Breast epithelium (tissue), 4 donors: ENCODE measurements around the gene KIF6. TPM values are rescaled to one million over a fixed set of nuclear protein-coding genes. Genes with fewer than 3 reads are reported as not detected.
A peak's percentile ranks its signal among the peaks of the same experiment; 100 is the strongest.

Experiments used
- DNase-seq, 2 donors: peaks; one replicate each; pipeline ENCODE4 v3.0.0-alpha.2; 2019; ENCODE audit warnings: low spot score in 2 of 2
- H3K27ac ChIP-seq, 2 donors: fragments of 200-600 bp; sonication (generic) in 1 of 2; one replicate each; pipeline ENCODE4 v1.5.1; 2016 to 2019; ENCODE audit warnings: mild to moderate bottlenecking in 1 of 2
- H3K27me3 ChIP-seq, 2 donors: fragments of 200-600 bp; sonication (generic) in 1 of 2; one replicate each; pipeline versions ENCODE4 v1.5.1 to v1.6.0; 2017 to 2019; ENCODE audit warnings: control low read depth in 1 of 2, mild to moderate bottlenecking in 1 of 2
- H3K36me3 ChIP-seq: fragments of 200-600 bp; one replicate; pipeline ENCODE4 v1.5.1; 2019
- H3K4me1 ChIP-seq, 2 donors: fragments of 200-600 bp; sonication (generic); one replicate each; pipeline ENCODE4 v1.5.1; 2016 to 2019; ENCODE audit warnings: control low read depth in 1 of 2
- H3K4me3 ChIP-seq, 3 donors: fragments of 200-600 bp; sonication (generic); 1 replicate in 2 of 3; 2 replicates in 1 of 3; pipeline ENCODE4 v1.5.1; 2016 to 2019; ENCODE audit warnings: mild to moderate bottlenecking in 3 of 3, moderate library complexity in 2 of 3
- H3K9me3 ChIP-seq, 2 donors: fragments of 200-600 bp; sonication (generic) in 1 of 2; one replicate each; pipeline ENCODE4 v1.5.1; 2016 to 2019; ENCODE audit warnings: control low read depth in 1 of 2
- POLR2A ChIP-seq: fragments of 450-650 bp; IDR thresholded peaks from one replicate; pipeline ENCODE4 v1.6.1; 2016; ENCODE audit warnings: antibody characterized with exemption, mild to moderate bottlenecking, moderate library complexity
- POLR2AphosphoS5 ChIP-seq, 3 donors: sonication (generic); formaldehyde crosslinking; IDR thresholded peaks; one replicate each; pipeline ENCODE4 v1.6.1; 2017; ENCODE audit warnings: antibody characterized with exemption in 3 of 3
- intact Hi-C: fragments of 100-400 bp; cut with DNase I; formaldehyde crosslinking; loops from one replicate; pipeline ENCODE4 v1.15.1; 2023; ENCODE audit warnings: low total_unique reads
- total RNA-seq, 3 donors: library from RNA; depleted of rRNA; stranded (reverse); fragments of >200 nt; gene quantifications; one replicate each; pipeline ENCODE4 v1.1.0, GENCODE V29; 2016
- TF ChIP-seq, protein P1 (sequence below), 3 donors: fragments of 450-650 bp; IDR thresholded peaks; one replicate each; pipeline ENCODE4 v1.5.1; 2016 to 2017; ENCODE audit warnings: antibody characterized with exemption in 3 of 3, mild to moderate bottlenecking in 3 of 3, moderate library complexity in 3 of 3

Gene KIF6
- total RNA-seq, 3 donors from 2014 or later, result under 0.01 to 0.80 (median 0.15) TPM

DNA sequence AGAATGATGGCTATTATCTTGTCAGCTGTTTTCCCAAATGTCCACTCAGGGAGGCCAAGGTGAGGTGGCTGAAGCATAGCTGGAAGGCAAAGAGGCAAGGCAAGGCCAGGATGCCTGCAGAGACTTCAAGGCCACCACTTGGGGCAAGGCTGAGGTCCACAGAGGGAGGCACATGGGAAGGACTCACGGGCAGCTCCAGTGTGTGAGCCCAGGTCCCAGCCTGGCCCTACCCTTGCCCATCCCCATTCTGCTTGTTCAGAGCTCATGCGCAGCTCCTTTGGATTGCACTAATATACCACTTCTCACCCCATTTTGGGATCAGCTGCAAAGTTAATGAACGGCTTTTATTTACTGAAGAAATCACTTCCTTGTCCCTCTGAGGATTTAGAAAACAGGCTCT, 291.6 kb downstream of the KIF6 start:
- no peak overlapping the region for H3K27ac ChIP-seq
- H3K9me3 ChIP-seq, result no peaks in the 10 kb centered on the region
- H3K4me3 ChIP-seq, result no peak overlapping the region
- no peaks in the 10 kb centered on the region for H3K36me3 ChIP-seq
- no peak for DNase-seq
- no peak for TF ChIP-seq POLR2A
- TF ChIP-seq, protein P1, sequence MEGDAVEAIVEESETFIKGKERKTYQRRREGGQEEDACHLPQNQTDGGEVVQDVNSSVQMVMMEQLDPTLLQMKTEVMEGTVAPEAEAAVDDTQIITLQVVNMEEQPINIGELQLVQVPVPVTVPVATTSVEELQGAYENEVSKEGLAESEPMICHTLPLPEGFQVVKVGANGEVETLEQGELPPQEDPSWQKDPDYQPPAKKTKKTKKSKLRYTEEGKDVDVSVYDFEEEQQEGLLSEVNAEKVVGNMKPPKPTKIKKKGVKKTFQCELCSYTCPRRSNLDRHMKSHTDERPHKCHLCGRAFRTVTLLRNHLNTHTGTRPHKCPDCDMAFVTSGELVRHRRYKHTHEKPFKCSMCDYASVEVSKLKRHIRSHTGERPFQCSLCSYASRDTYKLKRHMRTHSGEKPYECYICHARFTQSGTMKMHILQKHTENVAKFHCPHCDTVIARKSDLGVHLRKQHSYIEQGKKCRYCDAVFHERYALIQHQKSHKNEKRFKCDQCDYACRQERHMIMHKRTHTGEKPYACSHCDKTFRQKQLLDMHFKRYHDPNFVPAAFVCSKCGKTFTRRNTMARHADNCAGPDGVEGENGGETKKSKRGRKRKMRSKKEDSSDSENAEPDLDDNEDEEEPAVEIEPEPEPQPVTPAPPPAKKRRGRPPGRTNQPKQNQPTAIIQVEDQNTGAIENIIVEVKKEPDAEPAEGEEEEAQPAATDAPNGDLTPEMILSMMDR (IDR thresholded peaks at IDR 0.05), result no peak
- no peak for TF ChIP-seq POLR2AphosphoS5 (IDR thresholded peaks at IDR 0.05)
- peaks cover 0 to 12% of the 10 kb centered on the region in 2 donors for H3K4me1 ChIP-seq
- intact Hi-C loops, result no loop called here
- no peaks in the 10 kb centered on the region for H3K27me3 ChIP-seq

DNA sequence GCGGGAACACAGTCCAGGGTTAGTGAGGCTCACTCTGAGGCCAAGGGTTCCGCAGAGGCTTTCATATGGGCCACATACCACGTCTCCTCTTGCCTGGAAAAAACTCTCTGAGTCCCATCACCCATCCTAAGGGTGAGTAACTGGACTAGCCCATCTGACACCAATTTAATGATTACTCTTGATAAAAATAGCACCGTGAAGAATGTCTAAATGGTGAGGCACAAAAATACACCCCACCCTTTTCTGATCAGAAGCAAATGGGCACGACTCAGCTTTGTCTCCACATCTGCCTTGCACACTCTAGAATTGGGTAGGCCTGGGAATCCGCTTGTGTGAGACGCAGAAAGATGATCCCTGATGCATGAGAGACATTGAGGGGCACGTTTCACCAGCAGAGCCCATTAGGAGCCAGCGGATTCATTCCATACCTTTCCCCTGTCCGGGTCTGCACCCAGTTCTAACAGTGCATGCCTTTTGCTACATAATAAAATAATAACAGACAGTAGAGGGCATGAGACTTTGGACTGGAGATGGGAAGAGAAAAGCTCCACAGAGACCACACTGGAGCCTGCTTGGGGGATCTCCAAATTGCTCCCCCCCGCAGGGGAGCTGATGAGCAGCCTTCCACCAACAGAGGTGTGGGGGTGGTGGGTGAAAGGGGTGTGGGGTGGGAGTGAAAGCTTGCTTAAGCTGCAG, 292.7 kb downstream of the KIF6 start:
- DNase-seq, result no peak
- TF ChIP-seq POLR2A, result no peak
- no peak for TF ChIP-seq POLR2AphosphoS5 (IDR thresholded peaks at IDR 0.05)
- TF ChIP-seq, protein P1 (IDR thresholded peaks at IDR 0.05), result no peak
- Histone ChIP-seq H3K9me3 (no peaks in the 10 kb centered on the region), H3K36me3 (no peaks in the 10 kb centered on the region), H3K27me3 (no peaks in the 10 kb centered on the region), H3K4me3 (no peak overlapping the region), H3K4me1 (peaks cover 0 to 12% of the 10 kb centered on the region in 2 donors), H3K27ac (peak overlapping the region in 1 of 2 donors; percentile 3)
- intact Hi-C loops, result no loop called here

DNA sequence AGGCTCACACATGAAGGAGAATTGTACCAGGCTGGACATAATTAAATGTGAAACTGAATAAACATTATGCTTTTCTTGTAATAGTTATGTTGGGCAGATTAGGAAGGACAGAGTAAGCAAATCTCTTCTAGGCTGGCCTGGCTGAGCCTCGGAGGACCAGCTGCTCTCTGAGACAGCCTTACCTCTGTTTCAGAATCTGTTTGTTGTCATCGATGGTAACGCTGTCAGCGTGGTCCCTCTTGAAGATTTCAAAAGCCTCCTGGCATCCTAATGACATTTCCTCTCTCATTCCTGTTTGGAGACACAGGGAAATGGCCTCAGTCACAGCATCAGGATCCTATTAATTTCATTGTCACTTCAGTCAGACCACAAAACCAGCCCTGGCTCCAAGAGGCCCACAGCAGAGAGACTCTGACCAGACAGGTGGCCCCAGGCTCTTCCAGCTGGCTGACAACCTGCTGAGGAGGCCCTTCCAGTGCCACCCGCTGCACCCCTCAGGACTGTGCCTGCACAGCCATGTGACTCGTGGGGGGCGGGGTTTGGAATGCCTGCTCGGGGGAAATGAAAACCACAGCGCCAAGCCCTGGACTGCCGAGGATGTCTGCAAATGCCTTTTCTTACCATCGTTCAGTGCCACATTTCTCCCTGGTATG, 294.2 kb downstream of the KIF6 start:
- TF ChIP-seq, protein P1 (IDR thresholded peaks at IDR 0.05), result no peak
- TF ChIP-seq POLR2A (no peak), POLR2AphosphoS5 (IDR thresholded peaks at IDR 0.05) (peak in 1 of 3 donors; percentile 7)
- peaks cover 0 to 12% of the 10 kb centered on the region in 2 donors for H3K4me1 ChIP-seq
- peak overlapping the region in 1 of 3 donors; percentile 19 for H3K4me3 ChIP-seq
- peak; percentile 62 to 70 for DNase-seq
- no peaks in the 10 kb centered on the region for H3K36me3 ChIP-seq
- intact Hi-C loops, result no loop called here
- H3K9me3 ChIP-seq, result no peaks in the 10 kb centered on the region
- H3K27me3 ChIP-seq, result no peaks in the 10 kb centered on the region
- peak overlapping the region; percentile 29 to 70 for H3K27ac ChIP-seq

DNA sequence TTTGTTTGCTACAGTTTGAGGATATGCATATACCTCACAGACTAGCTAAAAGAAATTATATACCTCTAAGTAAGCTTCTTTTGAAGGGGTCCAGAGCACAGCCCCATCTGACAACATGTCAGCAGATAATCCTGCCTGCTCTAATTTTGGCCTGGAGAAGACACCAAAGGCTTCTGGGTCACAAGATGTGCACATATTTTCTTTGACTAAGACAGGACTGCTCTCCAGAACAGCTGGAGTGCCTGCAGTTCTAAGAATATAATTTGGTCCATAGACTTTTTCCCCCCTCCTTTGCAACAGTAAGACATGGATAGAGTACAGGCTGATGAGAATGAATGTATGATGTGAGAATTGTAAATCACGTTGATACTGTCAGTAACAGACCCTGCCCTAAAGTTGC, 294.8 kb downstream of the KIF6 start:
- no peak for DNase-seq
- Histone ChIP-seq H3K36me3 (no peaks in the 10 kb centered on the region), H3K27ac (peak overlapping the region; percentile 29 to 70), H3K27me3 (no peaks in the 10 kb centered on the region), H3K9me3 (no peaks in the 10 kb centered on the region), H3K4me1 (peaks cover 0 to 12% of the 10 kb centered on the region in 2 donors), H3K4me3 (no peak overlapping the region)
- intact Hi-C loops, result no loop called here
- no peak for TF ChIP-seq POLR2AphosphoS5 (IDR thresholded peaks at IDR 0.05)
- TF ChIP-seq, protein P1 (IDR thresholded peaks at IDR 0.05), result no peak
- TF ChIP-seq POLR2A, result no peak

DNA sequence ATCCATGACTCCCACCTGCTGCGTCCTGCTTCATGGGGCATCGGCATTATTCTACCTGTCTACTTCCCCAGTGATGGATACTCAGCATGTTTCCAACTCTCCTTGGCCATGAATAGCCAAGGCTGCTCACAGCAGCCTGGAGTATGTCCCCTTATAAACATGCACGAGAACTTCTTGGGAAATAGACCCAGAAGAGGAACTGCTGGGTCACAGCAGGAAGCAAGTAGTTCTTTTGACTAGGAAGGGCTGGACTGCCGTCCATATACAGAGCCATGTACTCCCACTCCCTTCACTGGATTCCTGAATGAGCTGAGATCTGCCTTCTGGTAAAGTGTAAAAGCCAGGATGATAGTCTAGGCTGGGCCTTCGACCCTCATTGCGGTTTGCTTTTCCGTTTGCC, 296.4 kb downstream of the KIF6 start:
- DNase-seq, result no peak
- no peaks in the 10 kb centered on the region for H3K27me3 ChIP-seq
- no peaks in the 10 kb centered on the region for H3K36me3 ChIP-seq
- H3K9me3 ChIP-seq, result no peaks in the 10 kb centered on the region
- H3K4me3 ChIP-seq, result no peak overlapping the region
- TF ChIP-seq POLR2AphosphoS5 (IDR thresholded peaks at IDR 0.05), result no peak
- no peak for TF ChIP-seq POLR2A
- TF ChIP-seq, protein P1 (IDR thresholded peaks at IDR 0.05), result no peak
- H3K27ac ChIP-seq, result no peak overlapping the region
- intact Hi-C loops, result no loop called here
- peaks cover 0 to 12% of the 10 kb centered on the region in 2 donors for H3K4me1 ChIP-seq
